Vagina (tissue), 2 donors: ENCODE results near the gene MELTF.

Experiments
- POLR2A ChIP-seq, 2 donors: fragments of 450-650 bp; IDR thresholded peaks; one replicate each; pipeline ENCODE4 v1.6.1; 2017; ENCODE audit warnings: antibody characterized with exemption in 2 of 2, mild to moderate bottlenecking in 2 of 2, moderate library complexity in 2 of 2
- TF ChIP-seq, protein P1 (sequence below), 3 experiments: fragments of 450-650 bp in 2 of 3; fragments of 200-600 bp in 1 of 3; sonication (generic) in 1 of 3; IDR thresholded peaks; one replicate each; pipeline ENCODE4 v1.5.1; 2017 to 2019; ENCODE audit warnings: antibody characterized with exemption in 3 of 3, mild to moderate bottlenecking in 2 of 3, moderate library complexity in 2 of 3

- TF ChIP-seq, protein P1, sequence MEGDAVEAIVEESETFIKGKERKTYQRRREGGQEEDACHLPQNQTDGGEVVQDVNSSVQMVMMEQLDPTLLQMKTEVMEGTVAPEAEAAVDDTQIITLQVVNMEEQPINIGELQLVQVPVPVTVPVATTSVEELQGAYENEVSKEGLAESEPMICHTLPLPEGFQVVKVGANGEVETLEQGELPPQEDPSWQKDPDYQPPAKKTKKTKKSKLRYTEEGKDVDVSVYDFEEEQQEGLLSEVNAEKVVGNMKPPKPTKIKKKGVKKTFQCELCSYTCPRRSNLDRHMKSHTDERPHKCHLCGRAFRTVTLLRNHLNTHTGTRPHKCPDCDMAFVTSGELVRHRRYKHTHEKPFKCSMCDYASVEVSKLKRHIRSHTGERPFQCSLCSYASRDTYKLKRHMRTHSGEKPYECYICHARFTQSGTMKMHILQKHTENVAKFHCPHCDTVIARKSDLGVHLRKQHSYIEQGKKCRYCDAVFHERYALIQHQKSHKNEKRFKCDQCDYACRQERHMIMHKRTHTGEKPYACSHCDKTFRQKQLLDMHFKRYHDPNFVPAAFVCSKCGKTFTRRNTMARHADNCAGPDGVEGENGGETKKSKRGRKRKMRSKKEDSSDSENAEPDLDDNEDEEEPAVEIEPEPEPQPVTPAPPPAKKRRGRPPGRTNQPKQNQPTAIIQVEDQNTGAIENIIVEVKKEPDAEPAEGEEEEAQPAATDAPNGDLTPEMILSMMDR (IDR thresholded peaks at IDR 0.05) = no peak
- no peak for TF ChIP-seq POLR2A (IDR thresholded peaks at IDR 0.05)
Measured at GRCh38 chr3:197007296-197007940, 22.2 kb downstream of the MELTF start.
